Panc1 (cell line): Measurements from ENCODE around the gene GRK3. TPM values are rescaled to one million over a fixed set of nuclear protein-coding genes. Genes with fewer than 3 reads are reported as not detected.

ENCODE experiments used
- ATAC-seq: fragments of 200-7000 bp; cut with Tn5 transposase; 2 replicates; pipeline ENCODE4 v1.9.1; 2020; ENCODE audit warnings: mild to moderate bottlenecking, moderate library complexity
- BruUV-seq: library from RNA; stranded (reverse); fragments of 400-500 nt; replicated peaks from 2 replicates; lab custom pipeline; 2021; lab: Mats Ljungman, UMichigan
- CTCF ChIA-PET: fragments of 300-600 bp; sonication (Branson Sonifier 250); formaldehyde crosslinking; loops from one replicate; lab custom pipeline; 2022; ENCODE audit warnings: antibody characterized with exemption; lab: Charles Lee
- POLR2A ChIA-PET: fragments of 300-600 bp; sonication (Branson Sonifier 250); formaldehyde crosslinking; loops from one replicate; lab custom pipeline; 2022; ENCODE audit warnings: antibody characterized with exemption; lab: Charles Lee
- DNase-seq: peaks from one replicate; pipeline ENCODE4 v3.0.0-alpha.2; 2010; ENCODE audit warnings: low read depth, low spot score
- H3K27ac ChIP-seq: 2 replicates; pipeline ENCODE4 v1.5.1; 2011; ENCODE audit warnings: mild to moderate bottlenecking, low read length, inconsistent platforms
- H3K27me3 ChIP-seq: fragments of 200-500 bp; sonication (Bioruptor generic); 2 replicates; pipeline ENCODE4 v1.6.0; 2014; ENCODE audit warnings: low read length, inconsistent platforms; ENCODE audit not compliant: control insufficient read depth, insufficient read depth
- H3K36me3 ChIP-seq: fragments of 200-500 bp; sonication (Bioruptor generic); 2 replicates; pipeline ENCODE4 v1.5.1; 2014; ENCODE audit warnings: inconsistent platforms, mild to moderate bottlenecking, low read length, moderate library complexity; ENCODE audit not compliant: control insufficient read depth, insufficient read depth
- H3K4me1 ChIP-seq: 2 replicates; pipeline ENCODE4 v1.5.1; 2011; ENCODE audit warnings: inconsistent platforms, mild to moderate bottlenecking, low read length, moderate library complexity; ENCODE audit not compliant: control insufficient read depth, insufficient read depth
- H3K4me3 ChIP-seq, 2 experiments: 2 replicates each; pipeline ENCODE4 v1.5.1; 2011 to 2012; ENCODE audit warnings: low read depth in 2 of 2, low read length in 2 of 2, mild to moderate bottlenecking in 2 of 2, inconsistent platforms in 1 of 2, moderate library complexity in 1 of 2
- H3K9me3 ChIP-seq: fragments of 200-500 bp; sonication (Bioruptor generic); 2 replicates; pipeline ENCODE4 v1.5.1; 2014; ENCODE audit warnings: low read depth, mild to moderate bottlenecking, inconsistent platforms, low read length, moderate library complexity; ENCODE audit not compliant: control insufficient read depth, insufficient read depth
- CTCF ChIP-seq: fragments of 450-650 bp; IDR thresholded peaks from 2 replicates; pipeline ENCODE4 v1.5.1; 2017; ENCODE audit warnings: mild to moderate bottlenecking
- POLR2AphosphoS5 ChIP-seq: IDR thresholded peaks from 2 replicates; pipeline ENCODE4 v1.6.1; 2012; ENCODE audit warnings: mild to moderate bottlenecking, low read depth, low read length, moderate library complexity
- REST ChIP-seq, 2 experiments: IDR thresholded peaks; 2 replicates each; pipeline ENCODE4 v1.6.1; 2011 to 2012; ENCODE audit warnings: low read depth in 2 of 2, control low read depth in 1 of 2, low read length in 1 of 2, mild to moderate bottlenecking in 1 of 2, moderate library complexity in 1 of 2; ENCODE audit not compliant: insufficient read depth in 1 of 2
- SIN3A ChIP-seq: IDR thresholded peaks from 2 replicates; pipeline ENCODE4 v1.6.1; 2012; ENCODE audit warnings: low read depth, mild to moderate bottlenecking, low read length, moderate library complexity, borderline replicate concordance; ENCODE audit not compliant: insufficient read depth
- TCF7L2 ChIP-seq: IDR thresholded peaks from 2 replicates; pipeline ENCODE4 v1.6.1; 2011; ENCODE audit warnings: mild to moderate bottlenecking, low read depth, low read length, inconsistent platforms
- in situ Hi-C: cut with HindIII; loops from 2 replicates; pipeline ENCODE4 v1.10.0; 2016; ENCODE audit warnings: low sequenced_read_pairs, low pct_unique_long_range_greater_than_20kb
- intact Hi-C: fragments of 100-400 bp; cut with micrococcal nuclease; formaldehyde crosslinking; loops from one replicate; pipeline ENCODE4 v1.10.0; 2022; ENCODE audit not compliant: unreplicated experiment
- total RNA-seq: library from RNA; stranded (reverse); gene quantifications from one replicate; pipeline ENCODE4 v1.2.1, GENCODE V29; 2021; ENCODE audit not compliant: unreplicated experiment

Gene GRK3
- total RNA-seq, 1 experiment from 2014 or later, result 12.0 TPM

GRCh38 chr22:25760294-25760693 lies 195.8 kb downstream of the GRK3 start:
- no peaks in the 10 kb centered on the region for H3K4me1 ChIP-seq
- no peak for ATAC-seq
- no peak overlapping the region for H3K4me3 ChIP-seq
- in situ Hi-C loops, result no loop called here
- intact Hi-C loops, result no loop called here
- POLR2A ChIA-PET, result interaction anchor here (0.7 kb wide), 1 partner anchor 302 kb away, joined by 6 read pairs; no protein-coding TSS in a partner anchor
- TF ChIP-seq POLR2AphosphoS5 (no peak), SIN3A (no peak), TCF7L2 (no peak), CTCF (no peak), REST (IDR thresholded peaks at IDR 0.05; ENCODE audit: insufficient read depth in 1 of 2, low read depth in 2 of 2, low read length in 1 of 2) (no peak)
- CTCF ChIA-PET, result no interaction called here
- H3K9me3 ChIP-seq, result no peaks in the 10 kb centered on the region
- H3K27me3 ChIP-seq, result no peaks in the 10 kb centered on the region
- no peak for DNase-seq
- no peak overlapping the region for H3K27ac ChIP-seq
- no TSS peak for BruUV-seq
- H3K36me3 ChIP-seq, result no peaks in the 10 kb centered on the region

- ChIA-PET POLR2A (interaction anchor here (0.7 kb wide), 1 partner anchor 302 kb away, joined by 6 read pairs; no protein-coding TSS in a partner anchor), CTCF (no interaction called here)
- no peaks in the 10 kb centered on the region for H3K4me1 ChIP-seq
- no peaks in the 10 kb centered on the region for H3K27me3 ChIP-seq
- no peaks in the 10 kb centered on the region for H3K36me3 ChIP-seq
- DNase-seq, result no peak
- H3K4me3 ChIP-seq, result no peak overlapping the region
- intact Hi-C loops, result no loop called here
- no peak for ATAC-seq
- TF ChIP-seq POLR2AphosphoS5, result no peak
- no peak for TF ChIP-seq SIN3A
- TF ChIP-seq CTCF, result no peak
- no peak for TF ChIP-seq REST (IDR thresholded peaks at IDR 0.05; ENCODE audit: insufficient read depth in 1 of 2, low read depth in 2 of 2, low read length in 1 of 2)
- TF ChIP-seq TCF7L2, result no peak
- in situ Hi-C loops, result no loop called here
- BruUV-seq, result no TSS peak
- H3K27ac ChIP-seq, result no peak overlapping the region
- no peaks in the 10 kb centered on the region for H3K9me3 ChIP-seq
These were observed 196.5 kb downstream of the GRK3 start for GRCh38 chr22:25760848-25761595.
